ENCODE measurements around the gene TKFC.

GRCh38 chr11:61357233-61357893, 24.3 kb downstream of the TKFC start:
- TF ChIP-seq POLR2AphosphoS5 (IDR thresholded peaks at IDR 0.05; ENCODE audit: low read depth, low read length) (no peak), CTCF (IDR thresholded peaks at IDR 0.05) (no peak), SIN3A (IDR thresholded peaks at IDR 0.05; ENCODE audit: borderline replicate concordance, insufficient read depth, low read depth, low read length) (no peak), TCF7L2 (IDR thresholded peaks at IDR 0.05; ENCODE audit: low read depth, low read length) (no peak)
